ENCODE data around the gene DCLK1. TPM values are rescaled to one million over a fixed set of nuclear protein-coding genes. Genes with fewer than 3 reads are reported as not detected.

Gene DCLK1
- total RNA-seq, 1 experiment from 2014 or later, result 36.2 TPM

DNA sequence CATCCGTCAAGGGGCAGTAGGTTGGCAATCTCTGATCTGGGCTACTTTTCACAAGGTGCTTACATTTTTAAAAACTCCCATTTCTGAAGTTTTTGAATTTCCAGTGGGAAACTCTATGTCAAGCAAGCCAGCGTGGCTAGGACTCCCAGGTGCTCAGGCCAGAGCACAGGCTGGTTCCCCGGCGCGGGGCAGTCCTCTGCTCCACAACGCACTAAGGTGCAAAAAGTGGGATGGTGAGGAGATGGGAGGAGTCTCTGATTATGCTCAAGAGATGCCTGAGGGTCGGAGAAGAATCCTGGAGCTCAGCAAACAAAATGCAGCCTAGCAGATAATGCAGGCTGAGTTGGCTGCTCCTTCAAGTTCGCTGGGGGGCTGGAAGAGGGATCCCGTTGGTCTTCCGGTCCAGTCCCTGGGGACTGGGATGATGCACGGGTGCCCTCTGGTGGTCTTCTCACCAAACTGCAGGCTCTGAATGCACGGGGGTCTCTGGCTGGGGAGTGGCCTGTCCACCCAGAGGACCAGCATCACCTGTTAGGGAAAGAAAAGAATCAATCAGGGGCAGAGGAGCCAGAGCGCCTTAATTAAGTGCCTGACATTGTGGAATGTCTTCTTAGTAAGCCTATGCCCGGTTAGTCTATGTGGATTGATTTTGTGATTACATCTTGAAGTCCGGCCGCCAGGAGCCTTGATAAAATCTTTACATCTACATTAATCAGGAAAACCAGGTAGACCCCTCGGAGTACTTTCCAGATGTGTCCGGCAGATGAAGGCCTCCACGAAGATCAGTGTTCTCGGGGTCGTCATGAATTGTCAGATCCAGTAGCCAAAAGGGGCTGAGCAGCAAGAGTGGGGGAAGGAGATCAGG lies 410.3 kb downstream of the DCLK1 start:
- H3K27ac ChIP-seq (ENCODE audit: insufficient read length, low read depth, low read length), result no peak overlapping the region
- H3K18ac ChIP-seq (ENCODE audit: insufficient read length, low read depth, low read length), result no peak overlapping the region
- H4K91ac ChIP-seq (ENCODE audit: insufficient read length, low read depth, low read length), result no peak overlapping the region
- Mint-ChIP-seq H3K9me3 (no peaks in the 10 kb centered on the region), H3K27me3 (ENCODE audit: low read depth) (no peaks in the 10 kb centered on the region), H3K36me3 (ENCODE audit: insufficient read depth in 1 of 3, low read depth in 3 of 3) (no peaks in the 10 kb centered on the region), H3K4me3 (peak overlapping the region in 1 of 2 experiments; percentile 11; a peak in 1 of 5 replicates), H3K4me1 (peaks cover 3 to 9% of the 10 kb centered on the region in 2 experiments), H3K27ac (no peak overlapping the region)
- H2BK12ac ChIP-seq (ENCODE audit: insufficient read length, low read depth, low read length), result no peak overlapping the region
- peak; percentile 80 for DNase-seq
- no peaks in the 10 kb centered on the region for H3K23me2 ChIP-seq (ENCODE audit: insufficient read length, low read depth, low read length, poor library complexity, severe bottlenecking)
- no peak overlapping the region for H3K56ac ChIP-seq (ENCODE audit: insufficient read length, low read depth, low read length)
- H4K20me1 ChIP-seq (ENCODE audit: control insufficient read depth, insufficient read depth, insufficient read length), result no peaks in the 10 kb centered on the region
- H2BK5ac ChIP-seq (ENCODE audit: insufficient read length, low read length), result no peak overlapping the region
- no peaks in the 10 kb centered on the region for H3K27me3 ChIP-seq (ENCODE audit: insufficient read depth, low read length)
- H2BK20ac ChIP-seq (ENCODE audit: low read depth, low read length, poor library complexity, severe bottlenecking), result no peak overlapping the region
- no peaks in the 10 kb centered on the region for H3K79me2 ChIP-seq (ENCODE audit: insufficient read depth, low read length)
- H2AK5ac ChIP-seq (ENCODE audit: insufficient read length, low read length), result no peak overlapping the region
- no peak overlapping the region for H2BK120ac ChIP-seq (ENCODE audit: low read depth, low read length, poor library complexity, severe bottlenecking)
- no peak overlapping the region for H3T11ph ChIP-seq (ENCODE audit: low read length)
- H3K14ac ChIP-seq (ENCODE audit: insufficient read depth, low read length), result no peak overlapping the region
- TF ChIP-seq, protein P1, sequence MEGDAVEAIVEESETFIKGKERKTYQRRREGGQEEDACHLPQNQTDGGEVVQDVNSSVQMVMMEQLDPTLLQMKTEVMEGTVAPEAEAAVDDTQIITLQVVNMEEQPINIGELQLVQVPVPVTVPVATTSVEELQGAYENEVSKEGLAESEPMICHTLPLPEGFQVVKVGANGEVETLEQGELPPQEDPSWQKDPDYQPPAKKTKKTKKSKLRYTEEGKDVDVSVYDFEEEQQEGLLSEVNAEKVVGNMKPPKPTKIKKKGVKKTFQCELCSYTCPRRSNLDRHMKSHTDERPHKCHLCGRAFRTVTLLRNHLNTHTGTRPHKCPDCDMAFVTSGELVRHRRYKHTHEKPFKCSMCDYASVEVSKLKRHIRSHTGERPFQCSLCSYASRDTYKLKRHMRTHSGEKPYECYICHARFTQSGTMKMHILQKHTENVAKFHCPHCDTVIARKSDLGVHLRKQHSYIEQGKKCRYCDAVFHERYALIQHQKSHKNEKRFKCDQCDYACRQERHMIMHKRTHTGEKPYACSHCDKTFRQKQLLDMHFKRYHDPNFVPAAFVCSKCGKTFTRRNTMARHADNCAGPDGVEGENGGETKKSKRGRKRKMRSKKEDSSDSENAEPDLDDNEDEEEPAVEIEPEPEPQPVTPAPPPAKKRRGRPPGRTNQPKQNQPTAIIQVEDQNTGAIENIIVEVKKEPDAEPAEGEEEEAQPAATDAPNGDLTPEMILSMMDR (conservative IDR thresholded peaks at IDR 0.05), result peak; percentile 99
- peak overlapping the region; percentile 24 for H2AFZ ChIP-seq (ENCODE audit: low read length)
- no peaks in the 10 kb centered on the region for H3K9me3 ChIP-seq (ENCODE audit: control insufficient read depth, low read depth, low read length)
- no CpG with 5 or more reads among the region's 21 CpGs for WGBS (ENCODE audit: extremely low coverage, insufficient read length, low lambda C conversion rate)
- H3K4me2 ChIP-seq (ENCODE audit: insufficient read depth, insufficient read length, low read length), result peak overlapping the region; percentile 23
- H3K4me1 ChIP-seq (ENCODE audit: insufficient read depth, low read length), result no peaks in the 10 kb centered on the region
- H3K9ac ChIP-seq (ENCODE audit: extremely low read depth, insufficient read length, low read length), result no peak overlapping the region
- H4K8ac ChIP-seq (replicated peaks; ENCODE audit: insufficient read length, low read depth, low read length), result no peak overlapping the region
- H3K4ac ChIP-seq (ENCODE audit: low read depth, low read length), result no peak overlapping the region
- no peaks in the 10 kb centered on the region for H3K79me1 ChIP-seq (ENCODE audit: insufficient read depth, low read depth, low read length, poor library complexity, severe bottlenecking)
- no peak overlapping the region for H3K23ac ChIP-seq (ENCODE audit: insufficient read length, low read depth, low read length)
- no peak overlapping the region for H4K5ac ChIP-seq (ENCODE audit: insufficient read length, low read depth, low read length)
- H2BK15ac ChIP-seq (ENCODE audit: low read depth, low read length), result no peak overlapping the region
